ENCODE measurements around the gene NSMCE1. TPM values are rescaled to one million over a fixed set of nuclear protein-coding genes. Genes with fewer than 3 reads are reported as not detected.
"Not testable (repeated sequence)": the region's sequence is repeated elsewhere in the genome, so short reads cannot be mapped to it uniquely, and the experiment has no call there.

NSMCE1 gene
- total RNA-seq, 4 donors from 2014 or later: 6.2 to 90.8 (median 27.2) TPM

DNA sequence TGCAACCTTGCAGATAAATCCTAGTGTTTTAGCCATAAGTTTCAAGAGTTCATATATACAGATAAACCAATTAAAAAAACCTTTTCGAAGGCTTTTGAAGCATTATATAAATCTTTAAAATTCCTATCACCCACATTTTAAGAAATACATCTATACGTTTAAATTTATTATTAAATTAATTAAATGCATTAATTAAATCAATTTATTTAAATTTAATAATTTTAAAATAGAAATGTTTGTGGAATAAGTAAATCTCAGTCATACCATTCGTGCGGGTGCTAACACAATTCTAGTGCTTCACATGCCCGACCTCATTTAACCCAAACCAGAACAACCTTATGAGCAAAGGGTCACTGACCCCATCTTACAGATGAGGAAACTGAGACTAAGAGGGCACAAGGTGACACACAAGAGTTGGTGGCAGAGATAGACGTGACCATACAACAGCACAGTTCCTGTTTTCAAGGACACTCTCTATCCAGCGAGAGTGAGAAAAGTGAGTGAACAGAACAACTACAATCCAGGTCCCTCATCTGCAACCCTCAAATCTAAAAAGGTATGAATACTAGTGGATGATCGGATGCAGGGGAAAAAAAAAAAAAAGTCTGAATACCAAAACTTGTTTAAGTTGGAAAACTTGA is 1.4 kb downstream of the NSMCE1 start:
- intact Hi-C loops (cut with DNase I; ENCODE audit: low total_unique reads) (no loop called here), in situ Hi-C loops (cut with MboI; ENCODE audit: low pct_ligation_motif_present in 1 of 4, low pct_unique_long_range_greater_than_20kb in 1 of 4, low sequenced_read_pairs in 3 of 4) (no loop called here)
- Histone ChIP-seq H3K27me3 (no peaks in the 10 kb centered on the region), H3K9me3 (no peaks in the 10 kb centered on the region), H3K4me3 (no peak overlapping the region), H3K4me1 (peaks cover 5 to 20% (median 10%) of the 10 kb centered on the region in 4 donors), H3K36me3 (no peaks in the 10 kb centered on the region), H3K27ac (no peak overlapping the region)
- TF ChIP-seq POLR2A (IDR thresholded peaks at IDR 0.05) (no peak), EP300 (IDR thresholded peaks at IDR 0.05; ENCODE audit: low read depth) (no peak), POLR2AphosphoS5 (IDR thresholded peaks at IDR 0.05) (no peak)
- TF ChIP-seq, protein P1, sequence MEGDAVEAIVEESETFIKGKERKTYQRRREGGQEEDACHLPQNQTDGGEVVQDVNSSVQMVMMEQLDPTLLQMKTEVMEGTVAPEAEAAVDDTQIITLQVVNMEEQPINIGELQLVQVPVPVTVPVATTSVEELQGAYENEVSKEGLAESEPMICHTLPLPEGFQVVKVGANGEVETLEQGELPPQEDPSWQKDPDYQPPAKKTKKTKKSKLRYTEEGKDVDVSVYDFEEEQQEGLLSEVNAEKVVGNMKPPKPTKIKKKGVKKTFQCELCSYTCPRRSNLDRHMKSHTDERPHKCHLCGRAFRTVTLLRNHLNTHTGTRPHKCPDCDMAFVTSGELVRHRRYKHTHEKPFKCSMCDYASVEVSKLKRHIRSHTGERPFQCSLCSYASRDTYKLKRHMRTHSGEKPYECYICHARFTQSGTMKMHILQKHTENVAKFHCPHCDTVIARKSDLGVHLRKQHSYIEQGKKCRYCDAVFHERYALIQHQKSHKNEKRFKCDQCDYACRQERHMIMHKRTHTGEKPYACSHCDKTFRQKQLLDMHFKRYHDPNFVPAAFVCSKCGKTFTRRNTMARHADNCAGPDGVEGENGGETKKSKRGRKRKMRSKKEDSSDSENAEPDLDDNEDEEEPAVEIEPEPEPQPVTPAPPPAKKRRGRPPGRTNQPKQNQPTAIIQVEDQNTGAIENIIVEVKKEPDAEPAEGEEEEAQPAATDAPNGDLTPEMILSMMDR (IDR thresholded peaks at IDR 0.05): no peak
- no peak for DNase-seq
- WGBS, 2 donors (ENCODE audit: low coverage in 1 of 2): 86 to 88% methylated on average over 8 of the region's 8 CpGs

DNA sequence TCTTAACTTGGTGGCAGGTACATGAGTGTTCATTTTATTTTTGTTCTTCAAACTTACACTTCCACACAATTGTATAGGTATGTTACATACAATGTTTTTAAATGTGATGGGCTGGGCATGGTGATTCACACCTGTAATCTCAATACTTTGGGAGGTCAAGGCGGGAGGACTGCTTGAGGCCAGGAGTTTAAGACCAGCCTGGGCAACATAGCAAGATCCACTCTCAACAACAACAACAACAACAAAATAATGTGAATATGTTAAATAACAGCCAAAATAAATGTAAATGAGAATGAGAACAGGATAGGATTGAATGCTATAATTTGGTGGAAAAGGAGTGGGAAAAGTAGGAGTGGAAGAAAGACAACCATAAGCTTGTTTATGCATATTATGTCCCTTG is 2.6 kb downstream of the NSMCE1 start:
- no peak overlapping the region for H3K27ac ChIP-seq
- H3K9me3 ChIP-seq: no peaks in the 10 kb centered on the region
- intact Hi-C loops (cut with DNase I; ENCODE audit: low total_unique reads): no loop called here
- no peak for DNase-seq
- peaks cover 5 to 20% (median 10%) of the 10 kb centered on the region in 4 donors for H3K4me1 ChIP-seq
- no peak overlapping the region for H3K4me3 ChIP-seq
- H3K27me3 ChIP-seq: no peaks in the 10 kb centered on the region
- TF ChIP-seq POLR2AphosphoS5 (IDR thresholded peaks at IDR 0.05) (no peak), POLR2A (IDR thresholded peaks at IDR 0.05) (no peak), EP300 (IDR thresholded peaks at IDR 0.05; ENCODE audit: low read depth) (no peak)
- TF ChIP-seq, protein P1 (IDR thresholded peaks at IDR 0.05): no peak
- 94 to 100% methylated on average over 1 of the region's 1 CpG for WGBS, 2 donors (ENCODE audit: low coverage in 1 of 2)
- H3K36me3 ChIP-seq: no peaks in the 10 kb centered on the region
- in situ Hi-C loops (cut with MboI; ENCODE audit: low pct_ligation_motif_present in 1 of 4, low pct_unique_long_range_greater_than_20kb in 1 of 4, low sequenced_read_pairs in 3 of 4): no loop called here

DNA sequence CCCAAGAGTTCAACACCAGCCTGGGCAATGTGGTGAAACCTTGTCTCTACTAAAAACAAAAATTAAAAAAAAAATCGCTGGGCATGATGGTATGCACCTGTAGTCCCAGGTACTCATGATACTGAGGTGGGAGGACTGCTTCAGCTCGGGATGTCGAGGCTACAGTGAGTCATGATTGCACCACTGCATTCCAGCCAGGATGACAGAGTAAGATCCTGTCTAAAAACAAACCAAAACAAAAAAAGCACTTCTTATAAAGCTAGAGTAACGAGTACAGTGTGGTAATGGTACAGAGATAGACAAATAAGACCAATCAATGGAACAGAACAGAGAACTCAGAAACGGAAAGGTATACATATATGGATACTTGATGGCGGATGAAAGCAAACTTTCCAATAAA is 4.4 kb downstream of the NSMCE1 start:
- no peaks in the 10 kb centered on the region for H3K9me3 ChIP-seq
- TF ChIP-seq POLR2AphosphoS5 (IDR thresholded peaks at IDR 0.05) (no peak), EP300 (IDR thresholded peaks at IDR 0.05; ENCODE audit: low read depth) (no peak), POLR2A (IDR thresholded peaks at IDR 0.05) (no peak)
- TF ChIP-seq, protein P1 (IDR thresholded peaks at IDR 0.05): no peak
- in situ Hi-C loops (cut with MboI; ENCODE audit: low pct_ligation_motif_present in 1 of 4, low pct_unique_long_range_greater_than_20kb in 1 of 4, low sequenced_read_pairs in 3 of 4): no loop called here
- no peak overlapping the region for H3K27ac ChIP-seq
- intact Hi-C loops (cut with DNase I; ENCODE audit: low total_unique reads): no loop called here
- no peaks in the 10 kb centered on the region for H3K36me3 ChIP-seq
- H3K27me3 ChIP-seq: no peaks in the 10 kb centered on the region
- WGBS, 2 donors (ENCODE audit: low coverage in 1 of 2): 75 to 81% methylated on average over 6 of the region's 6 CpGs
- no peak for DNase-seq
- no peak overlapping the region for H3K4me3 ChIP-seq
- H3K4me1 ChIP-seq: peaks cover 2 to 13% (median 8%) of the 10 kb centered on the region in 4 donors

DNA sequence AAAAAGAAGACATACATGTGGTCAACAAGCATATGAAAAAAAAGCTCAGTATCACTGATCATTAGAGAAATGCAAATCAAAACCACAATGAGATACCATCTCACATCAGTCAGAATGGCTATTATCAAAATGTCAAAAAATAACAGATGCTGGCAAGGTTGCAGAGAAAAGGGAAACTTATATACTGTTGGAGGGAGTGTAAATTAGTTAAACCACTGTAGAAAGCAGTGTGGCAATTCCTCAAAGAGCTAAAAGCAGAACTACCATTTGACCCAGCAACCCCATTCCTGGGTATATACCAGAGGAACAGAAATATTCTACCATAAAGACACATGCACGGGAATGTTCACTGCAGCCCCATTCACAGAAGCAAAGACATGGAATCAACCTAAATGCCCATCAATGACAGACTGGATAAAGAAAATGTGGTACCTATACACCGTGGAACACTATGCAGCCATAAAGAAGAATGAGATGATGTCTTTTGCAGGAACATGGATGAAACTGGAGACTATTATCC is 5.6 kb downstream of the NSMCE1 start:
- DNase-seq; H3K4me3 ChIP-seq; H3K36me3 ChIP-seq; H3K27ac ChIP-seq; intact Hi-C loops (cut with DNase I; ENCODE audit: low total_unique reads); H3K27me3 ChIP-seq; in situ Hi-C loops (cut with MboI; ENCODE audit: low pct_ligation_motif_present in 1 of 4, low pct_unique_long_range_greater_than_20kb in 1 of 4, low sequenced_read_pairs in 3 of 4); H3K9me3 ChIP-seq: not testable (repeated sequence)
- peaks cover 0 to 17% (median 5%) of the 10 kb centered on the region in 4 donors for H3K4me1 ChIP-seq
- 83 to 93% methylated on average over 2 of the region's 2 CpGs for WGBS, 2 donors (ENCODE audit: low coverage in 1 of 2)

All from transverse colon (tissue), 4 donors.